Hepatocyte (in vitro differentiated cells): Measurements from ENCODE around the gene USH1C. TPM values are rescaled to one million over a fixed set of nuclear protein-coding genes. Genes with fewer than 3 reads are reported as not detected.

Source experiments
- DNase-seq: peaks from one replicate; pipeline ENCODE4 v3.0.0-alpha.2; 2016; ENCODE audit warnings: low spot score
- H2AFZ ChIP-seq: fragments of 200-600 bp; sonication (generic); 2 replicates; pipeline ENCODE4 v1.6.0; 2016; ENCODE audit warnings: antibody characterized with exemption, mild to moderate bottlenecking
- H3K27ac ChIP-seq: fragments of 200-600 bp; sonication (generic); 2 replicates; pipeline ENCODE4 v1.5.1; 2016; ENCODE audit warnings: mild to moderate bottlenecking
- H3K27me3 ChIP-seq: fragments of 200-600 bp; sonication (generic); 2 replicates; pipeline ENCODE4 v1.6.1; 2016
- H3K36me3 ChIP-seq: fragments of 200-600 bp; sonication (generic); replicated peaks from 2 replicates; pipeline ENCODE4 v1.5.1; 2016; ENCODE audit warnings: low read depth; ENCODE audit not compliant: insufficient read depth
- H3K4me1 ChIP-seq: fragments of 200-600 bp; sonication (generic); 2 replicates; pipeline ENCODE4 v1.5.1; 2016; ENCODE audit warnings: mild to moderate bottlenecking, moderate library complexity; ENCODE audit not compliant: insufficient read depth
- H3K4me2 ChIP-seq: fragments of 200-600 bp; sonication (generic); 2 replicates; pipeline ENCODE4 v1.6.0; 2016
- H3K4me3 ChIP-seq: fragments of 200-600 bp; sonication (generic); 2 replicates; pipeline ENCODE4 v1.5.1; 2016; ENCODE audit warnings: mild to moderate bottlenecking
- H3K79me2 ChIP-seq: fragments of 200-600 bp; sonication (generic); 2 replicates; pipeline ENCODE4 v1.6.0; 2017; ENCODE audit warnings: mild to moderate bottlenecking
- H3K9me2 ChIP-seq: fragments of 200-600 bp; sonication (generic); replicated peaks from 2 replicates; pipeline ENCODE4 v1.6.0; 2017; ENCODE audit warnings: mild to moderate bottlenecking; ENCODE audit not compliant: insufficient read depth
- H3K9me3 ChIP-seq: fragments of 200-600 bp; sonication (generic); 2 replicates; pipeline ENCODE4 v1.5.1; 2016; ENCODE audit warnings: low read depth, mild to moderate bottlenecking
- H4K20me1 ChIP-seq: fragments of 200-600 bp; sonication (generic); 2 replicates; pipeline ENCODE4 v1.6.0; 2016; ENCODE audit warnings: mild to moderate bottlenecking; ENCODE audit not compliant: insufficient read depth, poor library complexity, severe bottlenecking
- EZH2 ChIP-seq: fragments of 200-600 bp; sonication (generic); IDR thresholded peaks from 2 replicates; pipeline ENCODE4 v1.6.1; 2016; ENCODE audit warnings: antibody characterized with exemption, mild to moderate bottlenecking, borderline replicate concordance
- EZH2phosphoT487 ChIP-seq: fragments of 200-600 bp; sonication (generic); IDR thresholded peaks from one replicate; pipeline ENCODE4 v1.6.1; 2018; ENCODE audit warnings: antibody characterized with exemption, mild to moderate bottlenecking, low read depth, moderate library complexity; ENCODE audit not compliant: unreplicated experiment, severe bottlenecking
- WGBS: methylation state at CpG from one replicate; pipeline ENCODE4 v1.1.6; 2016; ENCODE audit warnings: low lambda C conversion rate; ENCODE audit errors: missing lambda C conversion rate; 5-methylcytosine and 5-hydroxymethylcytosine counted together
- polyA plus RNA-seq: library from polyadenylated mRNA; unstranded; fragments of >200 nt; fragmentation: Nextera tagmentation; extraction: Ambion mirVana; gene quantifications from 2 replicates; pipeline ENCODE4 v1.2.1, GENCODE V29; 2016
- total RNA-seq: library from RNA; depleted of rRNA; stranded (reverse); fragments of >200 nt; gene quantifications from 2 replicates; pipeline ENCODE4 v1.2.3, GENCODE V29; 2014
- TF ChIP-seq, protein P1 (sequence below): fragments of 200-600 bp; sonication (generic); IDR thresholded peaks from 2 replicates; pipeline ENCODE4 v1.5.1; 2016; ENCODE audit warnings: antibody characterized with exemption, mild to moderate bottlenecking; ENCODE audit not compliant: poor library complexity

USH1C gene
- total and polyA plus RNA-seq, 2 experiments from 2014 or later: 54.3 to 60.6 TPM

DNA sequence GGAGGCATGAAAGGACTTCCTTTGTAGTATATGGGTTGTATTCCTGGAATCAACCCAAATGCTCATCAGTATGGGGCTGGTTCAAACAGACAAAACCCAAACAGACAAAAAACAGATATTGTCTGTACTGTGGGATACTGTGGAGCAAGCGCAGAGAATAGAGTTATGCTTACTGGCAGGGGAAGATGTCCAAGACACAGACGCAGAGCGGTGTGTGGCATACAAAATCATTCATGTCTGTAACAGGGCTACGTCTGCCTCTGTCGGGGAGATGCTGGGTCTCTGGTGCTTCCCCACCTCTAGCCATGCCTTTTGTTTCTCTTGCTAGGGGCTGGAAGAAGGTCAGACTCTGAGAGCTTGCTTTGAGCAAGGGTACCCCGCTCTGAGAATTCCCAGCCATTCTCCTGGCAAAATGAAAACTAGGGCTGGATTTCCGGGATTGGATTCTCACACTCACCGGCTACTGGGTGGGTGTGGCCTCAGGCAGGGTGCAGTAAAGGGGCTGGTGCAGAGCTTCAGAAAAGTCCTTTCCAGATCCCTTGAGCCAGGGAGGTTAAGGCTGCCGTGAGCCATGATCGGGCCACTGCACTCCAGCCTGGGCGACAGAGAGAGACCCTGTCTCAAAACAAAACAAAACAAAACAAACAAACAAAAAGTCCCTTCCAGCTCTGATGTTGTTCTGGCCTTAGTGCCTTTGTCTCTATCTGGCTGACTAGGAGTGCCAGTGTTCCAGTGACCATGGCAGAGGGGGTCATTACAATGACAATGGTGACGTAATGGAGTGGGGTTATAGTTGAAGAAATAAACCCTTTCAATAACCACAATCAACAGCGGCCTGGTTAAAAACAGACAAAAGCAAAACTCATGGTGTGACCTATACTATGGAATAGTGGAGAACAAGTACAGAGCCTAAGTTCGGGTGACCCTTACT is 64.7 kb downstream of the USH1C start:
- TF ChIP-seq, protein P1, sequence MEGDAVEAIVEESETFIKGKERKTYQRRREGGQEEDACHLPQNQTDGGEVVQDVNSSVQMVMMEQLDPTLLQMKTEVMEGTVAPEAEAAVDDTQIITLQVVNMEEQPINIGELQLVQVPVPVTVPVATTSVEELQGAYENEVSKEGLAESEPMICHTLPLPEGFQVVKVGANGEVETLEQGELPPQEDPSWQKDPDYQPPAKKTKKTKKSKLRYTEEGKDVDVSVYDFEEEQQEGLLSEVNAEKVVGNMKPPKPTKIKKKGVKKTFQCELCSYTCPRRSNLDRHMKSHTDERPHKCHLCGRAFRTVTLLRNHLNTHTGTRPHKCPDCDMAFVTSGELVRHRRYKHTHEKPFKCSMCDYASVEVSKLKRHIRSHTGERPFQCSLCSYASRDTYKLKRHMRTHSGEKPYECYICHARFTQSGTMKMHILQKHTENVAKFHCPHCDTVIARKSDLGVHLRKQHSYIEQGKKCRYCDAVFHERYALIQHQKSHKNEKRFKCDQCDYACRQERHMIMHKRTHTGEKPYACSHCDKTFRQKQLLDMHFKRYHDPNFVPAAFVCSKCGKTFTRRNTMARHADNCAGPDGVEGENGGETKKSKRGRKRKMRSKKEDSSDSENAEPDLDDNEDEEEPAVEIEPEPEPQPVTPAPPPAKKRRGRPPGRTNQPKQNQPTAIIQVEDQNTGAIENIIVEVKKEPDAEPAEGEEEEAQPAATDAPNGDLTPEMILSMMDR: no peak
- TF ChIP-seq EZH2 (no peak), EZH2phosphoT487 (no peak)
- Histone ChIP-seq H4K20me1 (no peaks in the 10 kb centered on the region), H3K27me3 (peaks cover 48% of the 10 kb centered on the region), H3K4me2 (peak overlapping the region; percentile 65), H3K9me3 (no peaks in the 10 kb centered on the region), H3K36me3 (no peaks in the 10 kb centered on the region), H3K4me3 (no peak overlapping the region), H3K9me2 (no peaks in the 10 kb centered on the region), H3K4me1 (no peaks in the 10 kb centered on the region), H3K79me2 (no peaks in the 10 kb centered on the region), H2AFZ (no peak overlapping the region), H3K27ac (no peak overlapping the region)
- 32% methylated on average over 14 of the region's 14 CpGs for WGBS
- DNase-seq: peak; percentile 57

DNA sequence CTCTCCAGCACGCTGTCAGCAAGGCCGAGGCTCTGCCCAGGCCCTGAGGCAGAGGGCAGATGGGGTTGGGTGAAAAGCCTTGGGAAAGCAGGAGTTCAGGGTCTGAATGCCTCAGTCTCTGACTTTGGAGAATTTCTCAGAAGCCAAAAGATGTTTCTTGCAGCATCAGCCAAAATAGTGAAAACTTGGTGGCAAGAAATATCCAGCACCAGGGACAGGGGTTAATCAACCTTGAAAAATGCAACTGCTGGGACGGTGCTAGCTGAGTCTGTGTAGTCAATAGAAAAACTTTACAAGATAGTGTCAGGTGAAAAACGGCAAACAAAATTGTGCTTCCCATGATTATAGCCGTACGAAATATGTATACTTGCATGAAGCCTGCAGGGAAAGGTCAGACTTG is 66.1 kb downstream of the USH1C start:
- H3K9me3 ChIP-seq: no peaks in the 10 kb centered on the region

DNA sequence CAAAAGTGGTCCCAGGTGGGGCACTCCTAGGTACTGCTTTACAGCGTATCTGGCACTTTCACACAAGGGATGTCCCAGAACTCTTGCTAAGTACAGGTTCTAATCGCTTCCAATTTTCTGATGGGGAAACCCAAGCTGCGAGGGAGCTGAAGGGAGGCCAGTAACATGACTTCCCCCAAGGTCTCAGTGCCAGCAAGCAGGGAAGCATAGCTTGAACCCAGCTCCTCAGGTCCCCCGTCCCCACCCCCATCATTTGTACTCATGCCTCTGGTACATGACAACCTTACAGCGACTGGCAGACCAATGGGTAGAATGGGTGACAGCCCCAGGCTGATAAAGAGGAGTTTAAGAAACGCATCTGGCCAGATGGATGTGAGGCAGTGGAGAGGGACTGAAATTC is 66.9 kb downstream of the USH1C start:
- peaks cover 70% of the 10 kb centered on the region for H3K27me3 ChIP-seq
- no peak overlapping the region for H2AFZ ChIP-seq
- no peak overlapping the region for H3K4me2 ChIP-seq
- H3K27ac ChIP-seq: no peak overlapping the region
- H3K4me3 ChIP-seq: no peak overlapping the region
- TF ChIP-seq, protein P1: no peak
- TF ChIP-seq EZH2 (no peak), EZH2phosphoT487 (no peak)
- H3K36me3 ChIP-seq: no peaks in the 10 kb centered on the region
- H3K9me2 ChIP-seq: no peaks in the 10 kb centered on the region
- no peaks in the 10 kb centered on the region for H3K79me2 ChIP-seq
- no peaks in the 10 kb centered on the region for H3K9me3 ChIP-seq
- no peaks in the 10 kb centered on the region for H3K4me1 ChIP-seq
- no peak for DNase-seq
- 60% methylated on average over 6 of the region's 6 CpGs for WGBS
- no peaks in the 10 kb centered on the region for H4K20me1 ChIP-seq

More for the DNA sequence above, 66.1 kb downstream of the USH1C start:
- Histone ChIP-seq H3K27me3 (peaks cover 63% of the 10 kb centered on the region), H4K20me1 (no peaks in the 10 kb centered on the region), H3K79me2 (no peaks in the 10 kb centered on the region), H3K36me3 (no peaks in the 10 kb centered on the region), H3K4me1 (no peaks in the 10 kb centered on the region), H3K4me3 (no peak overlapping the region), H2AFZ (no peak overlapping the region), H3K4me2 (no peak overlapping the region), H3K9me2 (no peaks in the 10 kb centered on the region), H3K27ac (no peak overlapping the region)
- no peak for DNase-seq
- TF ChIP-seq EZH2 (no peak), EZH2phosphoT487 (no peak)
- TF ChIP-seq, protein P1: no peak
- WGBS: 45% methylated on average over 6 of the region's 6 CpGs
